HG02571 (cell line): ENCODE measurements around the gene NDUFS3.

Experiments used
- ATAC-seq: cut with Tn5 transposase; IDR thresholded peaks from one replicate; pipeline ENCODE4 v1.9.1; 2021; ENCODE audit warnings: mild to moderate bottlenecking, moderate library complexity; ENCODE audit not compliant: unreplicated experiment

Gene NDUFS3

DNA sequence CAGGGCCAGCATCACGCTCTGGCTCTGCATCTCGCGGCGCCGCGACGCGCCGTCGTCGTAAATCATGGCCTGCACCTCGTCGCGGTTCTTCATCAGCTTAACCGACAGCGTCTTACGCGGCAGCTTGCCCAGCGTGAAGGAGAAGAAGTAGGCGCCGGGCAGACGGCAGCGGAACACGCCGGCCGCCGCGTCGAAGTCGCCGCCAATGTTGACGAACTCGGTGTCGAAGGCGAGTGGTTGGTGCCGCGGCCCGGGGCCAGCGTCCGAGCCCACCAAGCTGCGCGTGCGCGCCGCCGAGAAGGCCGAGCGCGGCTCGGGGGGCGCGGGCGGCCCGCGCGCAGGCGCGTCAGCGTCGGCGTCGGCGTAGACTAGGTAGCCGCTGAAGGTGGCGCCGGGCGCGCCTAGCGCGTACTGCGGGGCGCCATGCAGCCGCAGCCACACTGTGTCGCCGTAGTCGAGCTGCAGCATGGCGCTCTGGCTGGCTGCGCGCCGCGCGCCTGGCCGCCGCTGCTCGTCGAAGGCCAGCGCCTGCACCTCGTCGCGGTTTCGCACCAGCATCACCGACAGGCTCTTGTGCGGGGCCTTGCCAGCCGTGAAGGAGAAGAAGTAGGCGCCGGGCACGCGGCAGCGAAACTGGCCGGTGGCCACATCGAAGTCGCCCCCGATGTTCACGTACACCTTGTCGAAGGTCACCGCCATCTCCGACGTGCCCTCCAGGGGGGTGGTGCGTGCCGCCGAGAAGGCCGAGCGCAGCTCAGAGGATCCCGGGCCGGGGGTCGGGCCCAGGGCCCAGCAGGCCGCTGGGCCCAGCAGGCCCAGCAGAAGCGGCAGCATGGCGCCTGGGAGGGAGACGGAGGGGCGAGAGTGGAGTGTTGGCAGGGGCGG lies 11.3 kb downstream of the NDUFS3 start:
- ATAC-seq, result no peak

DNA sequence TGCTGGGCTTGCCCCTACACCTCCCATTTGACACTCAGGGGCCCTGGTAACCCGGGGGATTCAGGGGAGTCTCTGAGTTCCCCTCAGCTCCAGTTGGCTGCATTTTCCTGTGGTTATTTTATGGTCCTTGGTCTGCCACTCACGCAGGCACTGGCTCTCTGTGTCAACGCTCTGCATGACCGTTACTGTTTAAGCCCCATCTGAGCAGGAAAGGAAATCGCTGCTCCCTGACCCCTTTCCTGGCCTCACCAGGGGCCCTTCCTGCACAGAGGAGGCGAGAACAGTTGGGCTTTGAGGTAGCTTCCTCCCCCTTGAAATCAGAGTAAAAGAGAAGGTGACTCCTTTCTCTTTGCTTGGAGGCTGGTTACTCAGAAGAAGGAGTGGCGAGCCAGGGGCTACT lies 12.9 kb downstream of the NDUFS3 start:
- no peak for ATAC-seq

DNA sequence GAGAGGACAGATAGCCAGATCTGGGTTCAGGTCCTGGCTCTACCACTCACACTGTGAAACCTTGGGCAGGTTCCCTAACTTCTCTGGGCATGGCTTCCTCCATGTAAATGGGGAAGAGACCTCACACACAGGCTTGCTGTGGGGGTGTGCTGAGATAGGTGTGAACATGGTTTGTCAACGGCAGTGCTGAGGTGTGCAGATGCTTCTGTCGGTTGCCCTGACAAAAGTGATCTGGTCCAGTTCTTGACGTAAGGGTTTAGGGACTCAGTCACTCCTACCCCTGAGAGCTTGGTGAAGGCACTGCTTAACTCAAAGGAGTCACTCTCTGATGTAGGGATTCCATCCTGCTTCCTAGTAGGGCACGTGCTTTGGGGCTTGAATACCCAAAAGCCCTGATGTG lies 13.4 kb downstream of the NDUFS3 start:
- no peak for ATAC-seq

DNA sequence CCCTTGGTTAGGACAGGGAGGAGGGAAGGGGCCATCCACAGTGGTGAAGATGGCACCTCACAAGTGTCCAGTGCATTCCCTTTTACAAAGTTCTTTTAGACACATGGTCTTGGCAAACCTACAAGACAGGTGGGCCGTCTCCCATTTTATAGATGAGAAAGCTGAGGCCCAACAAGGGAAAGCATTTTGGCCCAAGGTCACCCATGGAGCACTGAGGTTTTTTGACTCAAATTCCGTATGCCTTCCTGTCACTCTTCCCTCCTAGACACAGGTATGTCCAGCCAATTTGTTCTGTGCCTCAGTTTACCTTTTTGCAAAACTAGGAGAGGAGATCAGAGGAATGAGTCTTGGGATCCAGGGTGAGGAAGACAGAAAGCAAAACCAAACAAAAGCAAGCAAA lies 14.1 kb downstream of the NDUFS3 start:
- ATAC-seq, result no peak

DNA sequence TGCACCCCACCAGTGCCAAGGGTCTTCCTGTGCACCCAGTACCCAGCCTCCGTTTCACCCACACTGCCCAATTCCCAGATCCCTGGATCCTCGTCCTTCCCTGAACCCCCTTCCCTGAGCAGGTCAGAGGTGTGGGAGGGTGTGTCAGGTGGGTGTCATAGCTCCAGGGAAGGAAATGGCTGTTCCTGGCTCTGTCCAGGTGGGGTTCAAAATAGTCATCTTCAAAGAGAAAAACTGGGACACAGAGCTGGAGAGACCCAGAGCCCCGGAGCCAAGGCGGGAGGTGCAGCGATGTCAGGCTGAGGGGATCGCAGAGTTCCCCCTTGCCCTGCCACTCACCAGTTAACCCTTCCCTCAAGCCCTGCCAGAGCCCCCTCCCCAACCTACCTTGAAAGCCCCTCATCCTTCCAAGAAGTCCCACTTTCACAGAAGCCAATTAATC lies 14.6 kb downstream of the NDUFS3 start:
- ATAC-seq, result no peak

DNA sequence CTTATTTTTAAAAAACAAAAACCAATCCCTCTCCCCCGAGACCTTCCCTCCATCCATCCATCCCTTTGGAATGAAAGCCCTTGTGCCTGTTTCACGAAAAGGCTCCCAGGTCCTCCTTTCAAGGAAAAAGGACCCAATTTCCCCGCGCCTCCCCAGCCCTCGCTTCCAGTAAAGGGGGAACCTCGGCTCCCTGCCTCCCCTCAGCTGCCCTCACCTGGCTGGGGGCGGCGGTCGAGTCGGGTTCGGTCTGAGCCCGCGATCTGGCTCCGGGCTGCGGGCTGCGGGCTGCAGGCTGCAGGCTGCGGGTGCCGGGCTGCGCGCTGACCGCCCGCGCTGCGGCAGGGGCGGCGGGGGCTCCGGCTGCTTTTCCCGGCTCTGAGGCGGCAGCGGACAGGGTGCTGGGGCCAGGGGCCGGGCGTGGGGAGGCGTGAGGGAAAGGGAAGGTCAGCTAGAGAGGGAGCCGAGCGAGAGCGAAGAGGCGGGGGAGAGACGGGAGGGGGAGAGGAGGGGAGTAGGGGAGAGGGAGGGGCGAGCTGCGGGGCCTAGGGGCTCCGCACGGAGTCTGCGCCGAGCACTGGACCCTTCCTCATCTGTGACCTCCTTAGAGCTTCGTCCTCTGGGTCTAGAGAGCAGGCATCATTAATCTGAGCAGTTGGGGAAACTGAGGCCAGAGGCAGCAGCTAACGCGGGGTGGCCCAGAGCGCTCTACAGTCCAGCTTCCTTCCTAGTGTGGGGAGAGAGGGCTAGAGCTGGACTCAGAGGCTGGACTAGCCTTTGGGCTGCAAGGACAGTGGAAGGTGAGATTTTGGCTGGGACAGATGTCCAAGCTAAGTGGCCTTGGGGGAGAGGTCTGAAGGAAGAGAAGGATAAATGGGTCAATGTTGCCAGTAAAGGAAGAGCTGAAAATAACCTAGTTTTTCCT lies 15.3 kb downstream of the NDUFS3 start, which contains the start of gene C1QTNF4:
Gene C1QTNF4, minus strand, starts transcription at position 478 of the 922 bp plus-strand sequence. CDS start 3,601 bp downstream, outside the sequence.
- no peak for ATAC-seq

DNA sequence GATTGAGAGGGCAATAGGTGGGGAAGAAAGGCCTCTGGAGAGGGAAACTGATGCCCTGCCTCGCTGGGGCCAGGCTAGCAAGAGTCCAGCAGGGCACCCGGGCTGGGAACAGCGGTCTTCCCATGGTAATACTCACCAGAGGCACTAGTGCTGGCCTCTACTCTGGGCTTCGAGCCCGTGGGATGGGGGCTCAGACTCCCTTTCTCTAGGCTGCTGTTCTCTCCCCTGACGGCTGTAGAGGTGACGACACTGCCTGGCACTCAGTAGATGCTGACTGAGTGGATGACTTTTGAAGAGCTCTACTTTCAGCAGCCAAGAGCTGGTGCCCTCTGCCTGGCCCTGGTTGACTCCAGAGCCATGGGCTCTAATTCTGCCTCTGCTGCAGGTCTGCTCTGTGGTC lies 16.2 kb downstream of the NDUFS3 start:
- ATAC-seq, result no peak

DNA sequence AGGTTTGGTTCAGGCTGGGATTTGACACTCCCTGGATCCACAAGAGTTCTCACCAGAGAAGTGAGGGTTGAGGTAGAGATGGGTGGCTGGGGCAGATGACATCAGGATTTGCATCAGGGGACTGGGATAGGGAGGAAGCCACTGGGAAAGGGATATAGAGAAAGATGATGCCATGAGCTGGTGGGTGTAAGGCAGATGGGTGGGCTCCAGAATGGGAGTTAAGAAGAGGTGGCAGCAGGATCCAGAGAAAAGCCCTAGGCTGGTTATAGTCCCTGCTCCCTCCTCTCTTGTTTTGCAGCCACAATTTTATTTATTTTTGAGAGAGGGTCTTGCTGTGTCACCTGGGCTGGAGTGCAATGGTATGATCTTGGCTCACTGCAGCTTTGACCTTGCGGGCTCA lies 17.1 kb downstream of the NDUFS3 start:
- ATAC-seq, result no peak

DNA sequence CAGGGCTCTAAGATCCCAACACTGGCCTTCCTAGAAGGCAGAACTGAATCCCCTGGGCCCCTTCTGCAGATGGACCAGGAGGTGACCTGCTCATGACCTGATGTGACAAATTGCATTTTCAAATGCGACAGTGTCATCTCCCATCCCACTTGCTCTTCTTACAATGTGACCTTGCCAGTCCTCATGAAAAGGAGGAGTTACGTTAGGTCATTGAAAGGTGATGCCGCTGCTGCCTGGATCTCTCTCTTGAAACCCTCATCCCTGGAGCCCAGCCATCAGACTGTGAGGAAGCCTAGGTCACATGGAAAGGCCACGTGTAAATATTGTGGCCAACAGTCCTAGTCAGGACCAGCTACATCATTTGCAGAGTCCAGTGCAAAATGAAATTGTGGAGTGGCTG lies 21.0 kb downstream of the NDUFS3 start:
- no peak for ATAC-seq

DNA sequence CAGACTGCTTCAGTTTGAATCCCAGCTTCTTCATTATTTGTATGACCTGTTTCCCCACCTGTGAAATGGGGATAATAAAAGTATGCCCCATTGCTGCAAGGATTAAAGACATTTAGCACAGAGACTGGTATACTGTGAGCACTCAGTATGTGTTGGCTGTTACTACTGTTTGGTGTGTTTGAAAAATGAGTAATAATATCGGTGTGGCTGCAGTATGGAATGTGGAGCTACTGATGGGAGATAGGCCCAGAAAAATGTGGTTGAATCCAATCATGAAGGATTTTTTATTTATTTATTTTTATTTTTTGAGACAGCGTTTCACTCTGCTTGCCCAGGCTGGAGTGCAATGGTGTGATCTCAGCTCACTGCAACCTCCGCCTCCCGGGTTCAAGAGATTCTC lies 24.4 kb downstream of the NDUFS3 start:
- no peak for ATAC-seq

DNA sequence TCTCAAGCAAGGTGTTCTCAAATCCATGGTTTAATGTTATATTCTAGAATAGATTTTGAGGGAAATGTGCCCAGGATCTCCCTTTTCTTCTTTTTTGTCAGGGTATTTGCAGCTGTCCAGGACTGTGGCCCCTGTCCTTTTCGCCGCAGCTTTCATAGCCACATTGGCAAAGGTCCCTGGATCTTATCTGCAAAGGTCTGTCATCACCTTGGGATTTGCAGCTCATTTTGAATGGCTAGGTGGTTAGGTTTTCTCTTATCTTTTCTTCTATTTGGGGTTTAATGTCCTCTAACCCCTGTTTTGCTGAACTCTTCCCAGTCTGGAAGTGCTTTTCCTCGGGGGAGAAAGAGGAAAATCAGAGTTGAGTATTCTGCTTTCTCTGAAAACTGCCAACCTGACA lies 27.0 kb downstream of the NDUFS3 start:
- ATAC-seq, result no peak

DNA sequence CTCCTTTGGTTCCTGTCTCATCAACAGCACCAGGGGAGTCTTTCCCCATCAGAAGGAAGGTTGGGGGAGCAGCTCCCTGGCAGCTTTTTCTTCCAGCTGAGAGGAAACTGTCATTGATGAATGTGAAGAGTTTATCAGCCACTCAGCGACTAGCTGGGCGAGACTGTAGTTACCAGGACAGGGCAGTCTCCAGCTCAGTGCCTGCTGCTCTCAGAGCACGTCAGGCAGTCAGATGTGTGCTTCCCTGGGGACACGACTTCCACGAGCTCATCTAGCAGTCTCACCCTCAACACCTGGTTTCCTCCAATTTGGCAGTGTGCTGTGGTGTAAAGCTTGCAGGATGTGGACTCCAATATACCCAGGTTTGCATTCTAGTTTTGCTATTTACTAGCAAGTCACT lies 27.9 kb downstream of the NDUFS3 start:
- no peak for ATAC-seq

DNA sequence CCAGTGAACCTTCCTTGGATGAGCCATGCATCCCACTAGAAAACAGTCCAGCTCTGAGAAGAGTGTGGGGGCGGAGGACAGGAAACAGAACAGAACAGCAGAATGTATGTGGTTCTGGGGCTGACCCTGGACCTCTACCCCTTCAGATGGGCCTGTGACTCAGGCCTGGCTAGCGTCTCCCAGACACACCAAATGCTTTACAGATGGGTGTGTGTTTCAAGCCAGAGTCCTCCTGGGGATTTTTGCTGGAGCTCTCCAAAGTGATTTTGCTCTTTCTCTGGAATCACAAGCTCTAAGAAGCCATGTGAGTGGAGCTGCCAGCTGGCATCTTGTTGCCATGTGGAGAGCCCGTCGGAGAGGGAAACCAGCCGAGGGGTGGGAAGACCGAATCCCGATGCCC lies 28.5 kb downstream of the NDUFS3 start:
- no peak for ATAC-seq

DNA sequence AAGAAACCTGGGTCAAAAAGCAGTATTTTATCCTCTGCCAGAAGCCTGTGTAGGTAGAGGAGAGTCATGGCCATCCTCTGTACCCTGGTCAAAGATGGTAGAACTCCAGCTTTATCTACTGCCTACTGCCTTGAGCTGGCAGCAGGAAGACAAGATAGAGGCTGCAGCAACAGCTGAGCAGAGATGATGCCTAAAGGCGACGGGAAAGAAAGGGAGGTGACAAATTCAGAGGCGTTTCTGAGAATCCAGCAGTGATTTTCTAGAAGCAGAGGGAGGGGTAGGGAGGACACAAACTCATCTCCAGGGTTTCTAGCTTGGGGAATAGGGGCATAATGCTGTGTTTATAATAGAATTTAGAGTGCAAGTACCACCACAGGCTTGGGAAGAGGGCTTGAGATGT lies 30.8 kb downstream of the NDUFS3 start:
- no peak for ATAC-seq

DNA sequence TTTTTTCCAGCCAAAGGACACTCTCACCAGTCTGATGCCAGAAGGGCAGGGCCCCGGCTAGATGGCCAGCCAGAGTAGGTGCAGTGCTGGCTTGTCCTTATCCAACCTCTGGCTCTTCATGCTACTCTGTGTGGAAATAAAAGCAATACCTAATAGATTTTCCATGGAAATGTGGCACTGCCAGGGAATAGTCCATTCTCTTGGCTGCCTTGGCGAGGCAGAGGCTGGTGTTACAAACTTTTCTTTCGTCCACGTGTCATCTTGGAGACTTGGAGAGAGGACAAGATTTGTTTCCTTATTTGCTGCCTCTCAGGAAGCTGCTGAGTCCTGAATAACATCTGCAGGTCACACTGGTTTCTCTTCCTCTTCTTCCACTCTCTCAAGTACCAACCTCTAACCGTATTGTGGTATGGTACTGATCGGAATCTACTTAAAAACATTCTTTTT lies 32.5 kb downstream of the NDUFS3 start:
- no peak for ATAC-seq

DNA sequence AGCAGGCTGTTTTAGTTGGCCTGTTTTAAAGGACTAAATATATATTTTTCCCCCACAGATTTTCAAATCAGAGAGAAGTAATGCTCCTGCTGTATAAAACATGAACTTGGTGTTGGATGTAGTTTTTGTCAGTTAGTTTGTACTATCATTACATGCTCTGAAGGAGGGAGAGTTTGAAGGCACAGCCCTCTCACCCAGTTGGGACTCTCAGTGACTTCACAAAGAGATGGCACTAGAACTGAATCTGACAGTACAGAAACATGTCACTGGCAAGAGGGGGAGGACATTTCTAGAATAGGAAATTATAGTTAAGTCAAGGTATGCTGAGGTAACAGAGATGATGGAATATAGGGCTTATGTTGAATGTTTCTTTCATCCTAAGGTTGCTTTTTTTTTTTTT lies 36.4 kb downstream of the NDUFS3 start:
- ATAC-seq, result no peak

DNA sequence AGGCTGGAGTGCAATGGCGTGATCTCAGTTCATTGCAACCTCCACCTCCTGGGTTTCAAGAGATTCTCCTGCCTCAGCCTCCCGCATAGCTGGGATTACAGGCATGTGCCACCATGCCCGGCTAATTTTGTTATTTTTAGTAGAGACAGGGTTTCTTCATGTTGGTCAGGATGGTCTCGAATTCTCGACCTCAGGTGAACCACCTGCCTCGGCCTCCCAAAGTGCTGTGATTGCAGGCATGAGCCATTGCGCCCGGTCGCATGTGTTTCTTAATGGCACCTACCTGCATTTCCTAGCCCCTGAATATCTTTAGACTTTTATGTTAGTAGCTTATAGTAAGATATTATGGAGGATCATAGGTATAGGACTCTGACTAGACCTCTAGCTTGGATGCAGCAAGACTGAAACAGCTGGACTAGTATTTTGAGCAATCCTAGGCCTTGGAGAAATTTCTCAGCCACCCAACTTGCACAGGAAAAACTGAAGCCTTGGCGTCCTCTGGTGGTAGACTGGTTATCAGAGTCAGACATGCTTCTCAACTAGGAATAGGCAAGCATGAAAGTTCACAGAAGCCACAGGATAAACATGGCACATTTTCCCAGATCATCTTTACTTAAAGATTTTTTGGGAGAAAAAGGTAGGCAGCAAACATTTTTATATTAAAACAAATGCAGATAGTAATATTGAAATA lies 38.0 kb downstream of the NDUFS3 start:
- ATAC-seq, result no peak

DNA sequence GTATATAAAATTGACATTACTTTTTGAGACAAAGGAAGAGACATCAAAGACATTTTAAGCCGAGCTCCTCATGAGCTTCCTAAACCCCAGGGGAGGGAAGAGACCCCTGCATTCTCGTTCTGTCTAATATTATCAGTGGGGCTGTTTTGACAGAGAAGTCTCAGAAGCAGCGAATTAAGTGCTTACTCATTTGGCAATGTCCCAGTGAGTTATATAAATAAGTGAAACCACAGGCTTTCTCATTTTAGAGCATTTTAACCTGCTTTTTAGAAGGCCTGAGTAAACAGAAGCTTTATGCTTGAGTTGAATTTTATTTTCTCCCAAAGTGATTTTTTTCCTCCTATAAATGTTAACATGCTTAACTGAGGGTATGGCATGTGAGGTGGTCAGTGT lies 38.5 kb downstream of the NDUFS3 start:
- ATAC-seq, result no peak

DNA sequence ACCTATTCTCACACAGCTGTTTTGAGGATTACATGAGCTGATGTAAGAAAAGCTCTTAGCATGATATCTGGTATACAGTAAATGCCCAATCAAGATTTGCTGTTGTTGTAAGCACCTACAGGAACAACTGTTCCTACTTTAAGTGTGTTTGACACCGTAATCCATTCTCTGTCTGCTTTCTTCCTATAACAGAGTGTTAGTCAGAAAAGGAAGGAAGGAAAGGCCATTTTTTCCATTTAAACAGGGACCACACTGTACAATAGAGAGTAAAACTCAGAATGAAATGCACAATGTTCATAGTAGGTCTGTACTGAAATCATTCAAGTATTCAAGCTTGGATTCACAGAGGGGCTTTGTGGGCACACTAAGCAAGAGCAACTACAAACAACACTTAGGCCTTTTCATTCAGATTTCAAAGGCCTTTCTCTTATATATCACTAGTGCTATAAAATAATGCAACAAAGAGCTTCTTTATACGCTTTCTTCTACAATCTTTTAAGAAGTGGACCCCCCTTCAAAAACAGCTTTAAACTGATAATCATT lies 42.0 kb downstream of the NDUFS3 start:
- no peak for ATAC-seq

DNA sequence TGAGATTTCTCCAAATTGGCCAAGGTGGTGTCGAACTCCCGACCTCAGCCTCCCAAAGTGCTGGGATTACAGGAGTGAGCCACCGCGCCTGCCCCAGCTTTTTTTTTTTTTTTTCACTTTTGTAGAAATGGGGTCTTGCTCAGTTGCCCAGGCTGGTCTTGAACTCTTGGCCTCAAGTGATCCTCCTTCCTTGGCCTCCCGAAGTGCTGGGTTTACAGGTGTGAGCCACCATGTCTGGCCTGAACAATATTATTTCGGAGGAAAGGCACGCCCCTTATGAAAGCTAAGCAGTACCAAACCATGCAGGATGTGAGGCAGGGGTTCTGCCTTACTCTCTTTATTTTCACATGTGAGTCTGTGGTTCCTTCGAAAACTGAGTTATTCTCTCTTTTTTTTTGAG lies 47.4 kb downstream of the NDUFS3 start:
- ATAC-seq, result no peak

DNA sequence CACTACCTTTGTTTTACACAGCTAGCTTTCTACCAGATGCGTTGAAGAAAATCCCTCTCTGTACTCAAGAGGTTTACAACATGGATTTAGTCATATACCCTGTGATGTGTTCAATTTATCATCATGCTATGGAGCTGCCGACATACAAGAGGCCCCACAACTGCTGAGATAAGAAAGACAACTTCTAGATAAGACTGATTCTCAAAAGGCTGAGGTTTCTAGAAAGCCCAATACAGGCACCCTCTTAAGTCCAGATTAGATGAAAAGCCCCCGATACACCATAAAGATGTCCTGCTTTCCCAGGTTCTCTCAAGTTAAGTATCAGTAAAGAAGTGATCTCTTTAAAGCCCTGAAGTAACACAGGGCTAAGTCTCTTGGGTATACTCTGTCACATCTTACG lies 49.2 kb downstream of the NDUFS3 start:
- no peak for ATAC-seq
